Astrocyte (in vitro differentiated cells and primary cell): ENCODE data around the gene KCNN3. TPM values are rescaled to one million over a fixed set of nuclear protein-coding genes. Genes with fewer than 3 reads are reported as not detected.

Experiments
- DNase-seq: peaks from one replicate; pipeline ENCODE4 v3.0.0-alpha.2; 2010; ENCODE audit warnings: low read depth
- FAIRE-seq: peaks from 2 replicates; lab custom pipeline; 2011; peaks lifted over from hg19 to GRCh38; lab: Jason Lieb, UNC
- H2AFZ ChIP-seq: 2 replicates; pipeline ENCODE4 v1.6.0; 2012; ENCODE audit warnings: low read depth, low read length, inconsistent platforms
- H3K27ac ChIP-seq: 2 replicates; pipeline ENCODE4 v1.5.1; 2011; ENCODE audit warnings: low read depth, low read length, inconsistent platforms
- H3K27me3 ChIP-seq: 2 replicates; pipeline ENCODE4 v1.6.0; 2011; ENCODE audit warnings: low read length, inconsistent platforms; ENCODE audit not compliant: insufficient read depth
- H3K36me3 ChIP-seq: 2 replicates; pipeline ENCODE4 v1.5.1; 2011; ENCODE audit warnings: low read length, inconsistent platforms; ENCODE audit not compliant: insufficient read depth
- H3K4me1 ChIP-seq: 2 replicates; pipeline ENCODE4 v1.5.1; 2011; ENCODE audit warnings: low read length, inconsistent platforms; ENCODE audit not compliant: insufficient read depth
- H3K4me2 ChIP-seq: 2 replicates; pipeline ENCODE4 v1.6.0; 2012; ENCODE audit warnings: low read length, inconsistent platforms
- H3K4me3 ChIP-seq: 2 replicates; pipeline ENCODE4 v1.5.1; 2011; ENCODE audit warnings: low read depth, mild to moderate bottlenecking, low read length, inconsistent platforms; ENCODE audit not compliant: insufficient read depth
- H3K79me2 ChIP-seq: 2 replicates; pipeline ENCODE4 v1.6.0; 2012; ENCODE audit warnings: mild to moderate bottlenecking, low read length, inconsistent platforms; ENCODE audit not compliant: insufficient read depth
- H3K9ac ChIP-seq: 2 replicates; pipeline ENCODE4 v1.6.0; 2012; ENCODE audit warnings: mild to moderate bottlenecking, low read length, inconsistent platforms
- H3K9me3 ChIP-seq: 2 replicates; pipeline ENCODE4 v1.5.1; 2012; ENCODE audit warnings: low read depth, mild to moderate bottlenecking, low read length, inconsistent platforms; ENCODE audit not compliant: insufficient read depth
- H4K20me1 ChIP-seq: 2 replicates; pipeline ENCODE4 v1.6.0; 2012; ENCODE audit warnings: low read length, inconsistent platforms; ENCODE audit not compliant: insufficient read depth
- H3K27ac Mint-ChIP-seq: one replicate; pipeline ENCODE4 v1.8.0; 2021; ENCODE audit warnings: mild to moderate bottlenecking, mixed read lengths; ENCODE audit not compliant: unreplicated experiment
- H3K27me3 Mint-ChIP-seq: one replicate; pipeline ENCODE4 v1.8.0; 2021; ENCODE audit warnings: low read depth, mixed read lengths; ENCODE audit not compliant: unreplicated experiment
- H3K36me3 Mint-ChIP-seq: one replicate; pipeline ENCODE4 v1.8.0; 2021; ENCODE audit warnings: low read depth, mixed read lengths; ENCODE audit not compliant: unreplicated experiment
- H3K4me1 Mint-ChIP-seq: one replicate; pipeline ENCODE4 v1.8.0; 2021; ENCODE audit warnings: low read depth, mixed read lengths; ENCODE audit not compliant: unreplicated experiment
- H3K4me3 Mint-ChIP-seq: one replicate; pipeline ENCODE4 v1.8.0; 2021; ENCODE audit warnings: mild to moderate bottlenecking, moderate library complexity, mixed read lengths; ENCODE audit not compliant: unreplicated experiment
- H3K9me3 Mint-ChIP-seq: one replicate; pipeline ENCODE4 v1.8.0; 2021; ENCODE audit warnings: mild to moderate bottlenecking, mixed read lengths; ENCODE audit not compliant: unreplicated experiment
- EZH2 ChIP-seq: IDR thresholded peaks from 2 replicates; pipeline ENCODE4 v1.6.1; 2012; ENCODE audit warnings: mild to moderate bottlenecking, low read length, inconsistent platforms; ENCODE audit not compliant: insufficient read depth
- total RNA-seq: library from RNA; stranded (reverse); gene quantifications from 2 replicates; pipeline ENCODE4 v1.2.1, GENCODE V29; 2021
- TF ChIP-seq, protein P1 (sequence below): IDR thresholded peaks from 2 replicates; pipeline ENCODE4 v1.5.1; 2011; ENCODE audit warnings: low read depth, mild to moderate bottlenecking, inconsistent platforms, low read length, moderate library complexity; ENCODE audit not compliant: insufficient read depth

KCNN3 gene
- total RNA-seq, 1 donor from 2014 or later: 0.66 TPM

DNA sequence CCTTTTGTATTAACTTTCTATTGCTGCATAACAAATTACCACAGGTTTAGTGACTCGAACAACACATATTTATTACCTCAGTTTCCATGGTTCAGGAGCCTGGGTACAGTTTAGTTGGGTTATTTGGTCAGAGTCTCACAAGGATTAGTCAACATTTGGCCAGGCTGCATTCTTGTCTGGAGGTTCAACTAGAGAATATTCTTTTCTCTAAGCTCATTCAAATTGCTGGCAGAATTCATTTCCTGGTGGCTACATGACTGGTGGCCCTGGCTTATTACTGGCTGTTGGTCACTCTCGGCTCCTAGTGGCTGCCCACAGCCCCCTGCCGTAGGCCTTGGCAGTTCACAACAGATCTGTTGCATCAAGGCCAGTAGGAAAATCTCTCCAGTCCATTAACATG lies 181.0 kb downstream of the KCNN3 start:
- Mint-ChIP-seq H3K27me3 (peaks cover 5% of the 10 kb centered on the region), H3K4me3 (no peak overlapping the region), H3K9me3 (no peaks in the 10 kb centered on the region), H3K4me1 (no peaks in the 10 kb centered on the region), H3K36me3 (peaks cover 2% of the 10 kb centered on the region), H3K27ac (no peak overlapping the region)
- H3K4me1 ChIP-seq: no peaks in the 10 kb centered on the region
- H3K36me3 ChIP-seq: no peaks in the 10 kb centered on the region
- H4K20me1 ChIP-seq: no peaks in the 10 kb centered on the region
- H3K4me2 ChIP-seq: no peak overlapping the region
- H2AFZ ChIP-seq: no peak overlapping the region
- DNase-seq (peak; percentile 6), FAIRE-seq (no peak)
- no peaks in the 10 kb centered on the region for H3K9me3 ChIP-seq
- H3K27me3 ChIP-seq: peaks cover 14% of the 10 kb centered on the region
- no peak overlapping the region for H3K4me3 ChIP-seq
- H3K79me2 ChIP-seq: no peaks in the 10 kb centered on the region
- H3K9ac ChIP-seq: no peak overlapping the region
- no peak overlapping the region for H3K27ac ChIP-seq
- TF ChIP-seq, protein P1, sequence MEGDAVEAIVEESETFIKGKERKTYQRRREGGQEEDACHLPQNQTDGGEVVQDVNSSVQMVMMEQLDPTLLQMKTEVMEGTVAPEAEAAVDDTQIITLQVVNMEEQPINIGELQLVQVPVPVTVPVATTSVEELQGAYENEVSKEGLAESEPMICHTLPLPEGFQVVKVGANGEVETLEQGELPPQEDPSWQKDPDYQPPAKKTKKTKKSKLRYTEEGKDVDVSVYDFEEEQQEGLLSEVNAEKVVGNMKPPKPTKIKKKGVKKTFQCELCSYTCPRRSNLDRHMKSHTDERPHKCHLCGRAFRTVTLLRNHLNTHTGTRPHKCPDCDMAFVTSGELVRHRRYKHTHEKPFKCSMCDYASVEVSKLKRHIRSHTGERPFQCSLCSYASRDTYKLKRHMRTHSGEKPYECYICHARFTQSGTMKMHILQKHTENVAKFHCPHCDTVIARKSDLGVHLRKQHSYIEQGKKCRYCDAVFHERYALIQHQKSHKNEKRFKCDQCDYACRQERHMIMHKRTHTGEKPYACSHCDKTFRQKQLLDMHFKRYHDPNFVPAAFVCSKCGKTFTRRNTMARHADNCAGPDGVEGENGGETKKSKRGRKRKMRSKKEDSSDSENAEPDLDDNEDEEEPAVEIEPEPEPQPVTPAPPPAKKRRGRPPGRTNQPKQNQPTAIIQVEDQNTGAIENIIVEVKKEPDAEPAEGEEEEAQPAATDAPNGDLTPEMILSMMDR: no peak
- TF ChIP-seq EZH2: no peak

DNA sequence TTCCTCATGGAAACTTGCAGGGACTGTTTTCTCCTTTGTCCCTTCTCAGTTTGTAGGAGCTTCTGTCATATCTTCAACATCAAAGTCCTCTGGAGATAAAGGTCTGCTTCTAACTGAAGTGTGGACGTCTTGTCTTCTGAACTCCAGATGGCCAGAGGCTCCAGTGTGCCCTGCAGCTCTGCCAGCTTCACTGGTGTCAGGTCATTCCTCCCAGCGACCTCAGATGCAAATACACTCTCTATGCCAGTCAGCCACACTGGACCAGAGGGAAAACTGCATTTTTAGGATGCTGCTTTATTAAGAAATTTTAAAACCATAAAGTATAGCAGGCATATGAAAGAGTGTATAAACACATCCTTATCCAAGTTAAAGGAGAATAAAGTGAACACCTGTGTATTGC lies 183.6 kb downstream of the KCNN3 start:
- peaks cover 10% of the 10 kb centered on the region for H3K27me3 ChIP-seq
- TF ChIP-seq, protein P1: no peak
- no peak for TF ChIP-seq EZH2
- H3K36me3 ChIP-seq: no peaks in the 10 kb centered on the region
- Mint-ChIP-seq H3K4me3 (no peak overlapping the region), H3K27me3 (peaks cover 10% of the 10 kb centered on the region), H3K36me3 (peaks cover 2% of the 10 kb centered on the region), H3K9me3 (peaks cover 2% of the 10 kb centered on the region), H3K27ac (no peak overlapping the region), H3K4me1 (no peaks in the 10 kb centered on the region)
- H3K79me2 ChIP-seq: no peaks in the 10 kb centered on the region
- H4K20me1 ChIP-seq: no peaks in the 10 kb centered on the region
- H3K4me3 ChIP-seq: no peak overlapping the region
- no peak overlapping the region for H2AFZ ChIP-seq
- no peak for DNase-seq
- no peak overlapping the region for H3K4me2 ChIP-seq
- no peaks in the 10 kb centered on the region for H3K9me3 ChIP-seq
- FAIRE-seq: no peak
- no peaks in the 10 kb centered on the region for H3K4me1 ChIP-seq
- no peak overlapping the region for H3K9ac ChIP-seq
- no peak overlapping the region for H3K27ac ChIP-seq

DNA sequence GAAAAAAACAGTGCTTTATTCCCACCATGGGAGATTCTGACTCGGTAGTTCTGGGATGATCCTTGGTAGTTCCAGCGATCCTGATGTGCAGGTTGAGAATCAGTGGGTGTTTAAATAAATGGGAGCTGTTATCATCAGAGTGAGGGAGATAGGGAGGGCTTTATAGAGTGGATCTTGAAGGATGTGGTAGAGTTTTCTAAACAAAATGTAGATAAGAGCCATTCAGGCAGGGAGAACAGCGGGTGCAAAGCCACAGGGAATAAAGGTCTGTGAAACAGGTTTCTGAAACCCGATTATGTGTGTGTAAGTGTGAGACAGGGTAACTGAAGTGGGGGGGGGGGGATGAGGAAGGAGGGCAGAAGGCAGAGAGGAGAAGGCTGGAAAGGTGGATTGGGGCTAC lies 186.3 kb downstream of the KCNN3 start:
- no peak for DNase-seq
- H3K4me1 Mint-ChIP-seq: no peaks in the 10 kb centered on the region

More for the DNA sequence above, 186.3 kb downstream of the KCNN3 start:
- Mint-ChIP-seq H3K36me3 (peaks cover 2% of the 10 kb centered on the region), H3K27ac (no peak overlapping the region), H3K9me3 (peaks cover 9% of the 10 kb centered on the region), H3K27me3 (peaks cover 10% of the 10 kb centered on the region), H3K4me3 (no peak overlapping the region)
- Histone ChIP-seq H3K27me3 (peaks cover 7% of the 10 kb centered on the region), H4K20me1 (no peaks in the 10 kb centered on the region), H2AFZ (no peak overlapping the region), H3K4me2 (no peak overlapping the region), H3K36me3 (no peaks in the 10 kb centered on the region), H3K4me1 (no peaks in the 10 kb centered on the region), H3K79me2 (no peaks in the 10 kb centered on the region), H3K4me3 (no peak overlapping the region), H3K9me3 (no peaks in the 10 kb centered on the region), H3K9ac (no peak overlapping the region), H3K27ac (no peak overlapping the region)
- no peak for TF ChIP-seq EZH2
- TF ChIP-seq, protein P1: no peak
- no peak for FAIRE-seq
